ENCODE measurements around the gene ANHX.

ANHX gene

DNA sequence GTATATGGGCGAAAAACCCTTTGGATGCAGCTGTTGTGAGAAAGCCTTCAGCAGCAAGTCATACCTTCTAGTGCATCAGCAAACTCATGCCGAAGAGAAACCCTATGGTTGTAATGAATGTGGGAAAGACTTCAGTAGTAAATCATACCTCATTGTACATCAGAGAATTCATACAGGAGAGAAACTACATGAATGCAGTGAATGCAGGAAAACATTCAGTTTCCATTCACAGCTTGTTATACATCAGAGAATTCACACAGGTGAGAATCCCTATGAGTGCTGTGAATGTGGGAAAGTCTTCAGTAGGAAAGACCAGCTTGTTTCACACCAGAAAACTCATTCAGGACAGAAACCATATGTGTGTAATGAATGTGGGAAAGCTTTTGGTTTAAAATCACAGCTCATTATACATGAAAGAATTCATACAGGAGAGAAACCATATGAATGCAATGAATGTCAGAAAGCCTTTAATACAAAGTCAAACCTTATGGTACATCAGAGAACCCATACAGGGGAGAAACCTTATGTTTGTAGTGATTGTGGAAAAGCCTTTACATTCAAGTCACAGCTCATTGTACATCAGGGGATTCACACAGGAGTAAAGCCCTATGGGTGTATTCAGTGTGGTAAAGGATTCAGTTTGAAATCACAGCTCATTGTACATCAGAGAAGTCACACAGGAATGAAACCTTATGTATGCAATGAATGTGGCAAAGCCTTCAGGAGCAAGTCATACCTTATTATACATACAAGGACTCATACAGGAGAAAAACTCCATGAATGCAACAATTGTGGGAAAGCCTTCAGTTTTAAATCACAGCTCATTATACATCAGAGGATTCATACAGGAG, 33.0 kb downstream of the ANHX start:
- no peak for DNase-seq

GRCh38 chr12:133201888-133202287, 33.8 kb downstream of the ANHX start:
- no peak for DNase-seq

GRCh38 chr12:133192847-133193246, 42.8 kb downstream of the ANHX start:
- DNase-seq, result no peak

GRCh38 chr12:133190176-133190575, 45.5 kb downstream of the ANHX start:
- no peak for DNase-seq

GRCh38 chr12:133181238-133181959, 54.3 kb downstream of the ANHX start, which contains the start of gene ZNF268:
Gene ZNF268 (plus strand): TSS chr12:133181495. CDS start chr12:133181998, 503 bp downstream.
- peak; percentile 97 for DNase-seq

GRCh38 chr12:133180669-133181068, 55.0 kb downstream of the ANHX start:
- DNase-seq, result no peak

- DNase-seq, result no peak
Observed at GRCh38 chr12:133174901-133175300, 60.8 kb downstream of the ANHX start.

DNA sequence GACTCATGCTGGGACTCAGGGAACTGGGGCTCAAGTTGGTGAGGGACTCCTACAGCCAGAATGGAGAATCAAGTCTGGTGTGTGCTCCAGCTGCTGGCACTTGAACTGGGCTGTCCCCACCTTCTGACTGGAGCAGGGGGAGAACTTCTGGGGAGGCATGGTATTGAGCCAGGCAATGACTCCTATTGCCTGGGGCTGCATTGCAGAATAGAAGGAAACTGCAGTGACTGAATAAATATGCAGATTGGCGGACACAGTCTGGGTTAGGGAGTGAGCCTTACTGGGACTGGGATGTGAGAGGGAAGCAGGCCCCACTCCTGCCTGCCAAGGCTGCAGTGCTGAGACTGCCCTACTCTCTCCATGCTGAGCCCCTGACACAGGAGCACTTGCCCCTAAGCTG, 63.2 kb downstream of the ANHX start:
- DNase-seq, result no peak
